Gastroesophageal sphincter (tissue), 3 donors: Measurements from ENCODE around the gene MITF.
"Not testable (repeated sequence)": the region's sequence is repeated elsewhere in the genome, so short reads cannot be mapped to it uniquely, and the experiment has no call there.

Experiments
- EP300 ChIP-seq: sonication (generic); formaldehyde crosslinking; IDR thresholded peaks from one replicate; pipeline ENCODE4 v1.6.1; 2017; ENCODE audit warnings: antibody characterized with exemption, mild to moderate bottlenecking
- POLR2A ChIP-seq, 2 donors: fragments of 450-650 bp; IDR thresholded peaks; one replicate each; pipeline ENCODE4 v1.6.1; 2017; ENCODE audit warnings: antibody characterized with exemption in 2 of 2, mild to moderate bottlenecking in 2 of 2, moderate library complexity in 1 of 2
- POLR2AphosphoS5 ChIP-seq: sonication (generic); formaldehyde crosslinking; IDR thresholded peaks from one replicate; pipeline ENCODE4 v1.6.1; 2017; ENCODE audit warnings: antibody characterized with exemption
- TF ChIP-seq, protein P1 (sequence below), 4 experiments: fragments of 200-600 bp in 2 of 4; fragments of 450-650 bp in 2 of 4; sonication (generic) in 1 of 4; IDR thresholded peaks; one replicate each; pipeline ENCODE4 v1.5.1; 2017 to 2019; ENCODE audit warnings: antibody characterized with exemption in 4 of 4, mild to moderate bottlenecking in 2 of 4, moderate library complexity in 2 of 4

DNA sequence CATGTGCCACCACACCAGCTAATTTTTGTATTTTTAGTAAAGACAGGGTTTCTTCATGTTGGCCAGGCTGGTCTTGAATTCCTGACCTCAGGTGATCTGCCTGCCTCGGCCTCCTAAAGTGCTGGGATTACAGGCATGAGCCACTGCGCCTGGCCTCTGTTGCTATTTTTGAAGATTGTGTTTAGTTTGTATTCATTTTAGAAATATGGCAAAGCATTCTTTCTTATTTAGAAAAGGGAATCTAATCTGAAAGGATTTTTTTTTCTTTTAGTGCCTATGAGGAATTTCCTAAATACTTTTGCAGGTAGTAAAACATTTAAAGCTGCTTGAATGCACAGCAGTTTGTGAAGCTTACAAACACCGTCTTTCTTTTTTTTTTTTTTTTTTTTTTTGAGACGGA lies 56.9 kb downstream of the MITF start:
- not testable (repeated sequence) for TF ChIP-seq POLR2A (IDR thresholded peaks at IDR 0.05); EP300; POLR2AphosphoS5
- TF ChIP-seq, protein P1, sequence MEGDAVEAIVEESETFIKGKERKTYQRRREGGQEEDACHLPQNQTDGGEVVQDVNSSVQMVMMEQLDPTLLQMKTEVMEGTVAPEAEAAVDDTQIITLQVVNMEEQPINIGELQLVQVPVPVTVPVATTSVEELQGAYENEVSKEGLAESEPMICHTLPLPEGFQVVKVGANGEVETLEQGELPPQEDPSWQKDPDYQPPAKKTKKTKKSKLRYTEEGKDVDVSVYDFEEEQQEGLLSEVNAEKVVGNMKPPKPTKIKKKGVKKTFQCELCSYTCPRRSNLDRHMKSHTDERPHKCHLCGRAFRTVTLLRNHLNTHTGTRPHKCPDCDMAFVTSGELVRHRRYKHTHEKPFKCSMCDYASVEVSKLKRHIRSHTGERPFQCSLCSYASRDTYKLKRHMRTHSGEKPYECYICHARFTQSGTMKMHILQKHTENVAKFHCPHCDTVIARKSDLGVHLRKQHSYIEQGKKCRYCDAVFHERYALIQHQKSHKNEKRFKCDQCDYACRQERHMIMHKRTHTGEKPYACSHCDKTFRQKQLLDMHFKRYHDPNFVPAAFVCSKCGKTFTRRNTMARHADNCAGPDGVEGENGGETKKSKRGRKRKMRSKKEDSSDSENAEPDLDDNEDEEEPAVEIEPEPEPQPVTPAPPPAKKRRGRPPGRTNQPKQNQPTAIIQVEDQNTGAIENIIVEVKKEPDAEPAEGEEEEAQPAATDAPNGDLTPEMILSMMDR (IDR thresholded peaks at IDR 0.05), result not testable (repeated sequence)
